Neural progenitor cell (in vitro differentiated cells): ENCODE results near the gene HMGXB4. TPM values are rescaled to one million over a fixed set of nuclear protein-coding genes. Genes with fewer than 3 reads are reported as not detected.

Source experiments
- DNase-seq: peaks from one replicate; pipeline ENCODE4 v3.0.0-alpha.2; 2016; ENCODE audit warnings: low spot score
- H2AFZ ChIP-seq: fragments of 200-600 bp; sonication (generic); replicated peaks from 2 replicates; pipeline ENCODE4 v1.6.1; 2016; ENCODE audit warnings: antibody characterized with exemption
- H3F3A ChIP-seq: fragments of 200-600 bp; sonication (generic); 2 replicates; pipeline ENCODE4 v1.6.1; 2016; ENCODE audit warnings: antibody characterized with exemption, low read depth
- H3K27ac ChIP-seq: fragments of 200-600 bp; sonication (generic); 2 replicates; pipeline ENCODE4 v1.5.1; 2016; ENCODE audit warnings: mild to moderate bottlenecking
- H3K27me3 ChIP-seq: fragments of 200-600 bp; sonication (generic); 2 replicates; pipeline ENCODE4 v1.6.1; 2016; ENCODE audit warnings: mild to moderate bottlenecking, moderate library complexity
- H3K36me3 ChIP-seq: fragments of 200-600 bp; sonication (generic); 2 replicates; pipeline ENCODE4 v1.5.1; 2016
- H3K4me1 ChIP-seq: fragments of 200-600 bp; sonication (generic); 2 replicates; pipeline ENCODE4 v1.6.1; 2016; ENCODE audit warnings: mixed run types
- H3K4me2 ChIP-seq: fragments of 200-600 bp; sonication (generic); 2 replicates; pipeline ENCODE4 v1.6.1; 2016
- H3K4me3 ChIP-seq: fragments of 200-600 bp; sonication (generic); 2 replicates; pipeline ENCODE4 v1.5.1; 2016
- H3K79me2 ChIP-seq: fragments of 200-600 bp; sonication (generic); 2 replicates; pipeline ENCODE4 v1.6.1; 2016; ENCODE audit warnings: low read depth
- H3K9ac ChIP-seq: fragments of 200-600 bp; sonication (generic); 2 replicates; pipeline ENCODE4 v1.6.1; 2016
- H3K9me3 ChIP-seq: fragments of 200-600 bp; sonication (generic); 2 replicates; pipeline ENCODE4 v1.5.1; 2016; ENCODE audit warnings: low read depth
- H4K20me1 ChIP-seq: fragments of 200-600 bp; sonication (generic); 2 replicates; pipeline ENCODE4 v1.6.1; 2016; ENCODE audit warnings: low read depth
- H3K27ac Mint-ChIP-seq: 3 replicates; pipeline ENCODE4 v1.8.0; 2021; ENCODE audit warnings: mixed read lengths
- H3K27me3 Mint-ChIP-seq: 2 replicates; pipeline ENCODE4 v1.8.0; 2022; ENCODE audit warnings: low read depth, mild to moderate bottlenecking, inconsistent platforms, moderate library complexity, mixed read lengths; ENCODE audit not compliant: insufficient read depth
- H3K36me3 Mint-ChIP-seq: 3 replicates; pipeline ENCODE4 v1.8.0; 2021; ENCODE audit warnings: mixed read lengths
- H3K4me1 Mint-ChIP-seq: 3 replicates; pipeline ENCODE4 v1.8.0; 2021; ENCODE audit warnings: mixed read lengths
- H3K4me3 Mint-ChIP-seq: 3 replicates; pipeline ENCODE4 v1.8.0; 2021; ENCODE audit warnings: mild to moderate bottlenecking, moderate library complexity, mixed read lengths
- H3K9me3 Mint-ChIP-seq: 3 replicates; pipeline ENCODE4 v1.8.0; 2020; ENCODE audit warnings: mixed read lengths
- CTCF ChIP-seq: fragments of 200-600 bp; sonication (generic); IDR thresholded peaks from 2 replicates; pipeline ENCODE4 v1.5.1; 2017; ENCODE audit warnings: antibody characterized with exemption, mild to moderate bottlenecking
- EZH2 ChIP-seq: fragments of 200-600 bp; sonication (generic); IDR thresholded peaks from 2 replicates; pipeline ENCODE4 v1.6.1; 2017; ENCODE audit warnings: antibody characterized with exemption, mild to moderate bottlenecking, moderate library complexity
- EZH2phosphoT487 ChIP-seq: fragments of 200-600 bp; sonication (generic); IDR thresholded peaks from 2 replicates; pipeline ENCODE4 v1.6.1; 2017; ENCODE audit warnings: antibody characterized with exemption
- total RNA-seq: library from RNA; depleted of rRNA; stranded (reverse); fragments of >200 nt; gene quantifications from 2 replicates; pipeline ENCODE4 v1.2.3, GENCODE V29; 2015; ENCODE audit warnings: low replicate concordance

The HMGXB4 gene
- total RNA-seq, 1 donor from 2014 or later = 55.9 TPM

DNA sequence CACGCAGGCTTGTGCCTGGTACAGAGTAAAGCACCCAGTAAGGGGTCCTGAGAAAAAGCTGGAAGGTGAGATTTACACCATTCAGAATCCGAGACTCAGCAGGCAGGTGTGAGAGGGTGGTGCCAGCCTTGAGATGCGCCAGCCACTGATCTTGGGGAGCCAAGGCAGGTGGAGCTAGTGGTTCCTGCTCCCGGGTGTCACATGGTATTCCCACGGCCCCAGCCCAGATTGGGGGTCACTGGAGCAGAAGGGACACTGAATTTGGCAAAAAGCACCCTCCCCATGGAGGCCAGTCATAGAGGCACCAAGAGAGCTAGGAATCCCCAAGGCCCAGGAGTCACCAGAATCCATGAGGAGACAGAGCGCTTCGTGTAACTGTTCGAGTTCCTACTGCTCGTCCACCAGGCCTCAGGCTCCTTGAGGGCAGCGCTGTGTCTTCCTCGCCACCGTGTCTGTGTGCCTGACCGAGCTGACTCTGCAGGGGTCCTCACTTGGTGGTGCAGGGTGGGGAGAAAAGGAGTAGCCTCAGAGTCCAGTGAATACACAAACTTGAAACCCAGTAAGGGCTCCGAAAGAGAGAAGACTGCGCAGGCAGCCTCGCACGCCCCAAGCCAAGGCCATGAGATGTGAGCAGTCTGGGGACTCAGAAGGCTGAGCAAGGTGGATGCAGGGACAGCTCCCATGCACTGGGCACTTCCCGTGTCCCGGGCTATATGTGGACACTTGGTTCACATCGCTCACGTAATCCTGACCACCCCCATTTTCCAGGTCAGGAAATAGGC, 70.6 kb downstream of the HMGXB4 start:
- Histone ChIP-seq H3K4me1 (no peaks in the 10 kb centered on the region), H3K4me3 (no peak overlapping the region), H3K9me3 (no peaks in the 10 kb centered on the region), H3F3A (no peaks in the 10 kb centered on the region), H3K79me2 (no peaks in the 10 kb centered on the region), H3K27ac (no peak overlapping the region), H3K9ac (no peak overlapping the region), H3K27me3 (no peaks in the 10 kb centered on the region), H3K36me3 (no peaks in the 10 kb centered on the region), H3K4me2 (no peak overlapping the region), H2AFZ (no peak overlapping the region), H4K20me1 (no peaks in the 10 kb centered on the region)
- Mint-ChIP-seq H3K9me3 (no peaks in the 10 kb centered on the region), H3K4me1 (no peaks in the 10 kb centered on the region), H3K27ac (no peak overlapping the region), H3K4me3 (no peak overlapping the region), H3K27me3 (peaks cover 3% of the 10 kb centered on the region), H3K36me3 (peaks cover 16% of the 10 kb centered on the region)
- DNase-seq = no peak
- TF ChIP-seq EZH2 (no peak), CTCF (no peak), EZH2phosphoT487 (no peak)

DNA sequence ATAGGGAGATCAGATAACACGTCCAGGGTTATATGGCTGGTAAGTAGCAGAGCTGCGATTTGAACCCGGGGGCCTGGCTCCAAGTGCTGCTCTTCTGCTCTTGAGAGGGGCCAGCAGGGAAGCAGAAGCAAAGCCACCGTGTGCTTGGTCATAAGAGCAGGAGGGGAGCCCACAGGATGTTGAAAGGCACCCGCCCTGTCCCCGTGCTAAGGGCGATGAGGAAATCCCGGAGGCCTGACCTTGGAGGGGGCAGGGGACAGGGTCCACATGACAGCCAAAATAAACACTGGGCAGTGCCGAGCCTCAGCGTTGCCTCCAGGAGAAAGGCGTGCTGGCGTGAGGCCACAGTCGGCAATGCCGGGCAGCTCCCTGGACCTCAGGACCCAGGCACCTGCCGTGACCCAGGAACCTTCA, 71.2 kb downstream of the HMGXB4 start:
- no peaks in the 10 kb centered on the region for H3K27me3 ChIP-seq
- Mint-ChIP-seq H3K4me3 (no peak overlapping the region), H3K27me3 (peaks cover 3% of the 10 kb centered on the region), H3K4me1 (no peaks in the 10 kb centered on the region), H3K27ac (no peak overlapping the region), H3K36me3 (peaks cover 12% of the 10 kb centered on the region), H3K9me3 (no peaks in the 10 kb centered on the region)
- DNase-seq = no peak
- no peak overlapping the region for H2AFZ ChIP-seq
- no peak overlapping the region for H3K4me2 ChIP-seq
- no peaks in the 10 kb centered on the region for H3K9me3 ChIP-seq
- no peaks in the 10 kb centered on the region for H3K36me3 ChIP-seq
- H4K20me1 ChIP-seq = no peaks in the 10 kb centered on the region
- H3K4me1 ChIP-seq = no peaks in the 10 kb centered on the region
- no peak for TF ChIP-seq EZH2phosphoT487
- no peak for TF ChIP-seq EZH2
- TF ChIP-seq CTCF = no peak
- H3K79me2 ChIP-seq = no peaks in the 10 kb centered on the region
- no peaks in the 10 kb centered on the region for H3F3A ChIP-seq
- no peak overlapping the region for H3K9ac ChIP-seq
- H3K4me3 ChIP-seq = no peak overlapping the region
- H3K27ac ChIP-seq = no peak overlapping the region

DNA sequence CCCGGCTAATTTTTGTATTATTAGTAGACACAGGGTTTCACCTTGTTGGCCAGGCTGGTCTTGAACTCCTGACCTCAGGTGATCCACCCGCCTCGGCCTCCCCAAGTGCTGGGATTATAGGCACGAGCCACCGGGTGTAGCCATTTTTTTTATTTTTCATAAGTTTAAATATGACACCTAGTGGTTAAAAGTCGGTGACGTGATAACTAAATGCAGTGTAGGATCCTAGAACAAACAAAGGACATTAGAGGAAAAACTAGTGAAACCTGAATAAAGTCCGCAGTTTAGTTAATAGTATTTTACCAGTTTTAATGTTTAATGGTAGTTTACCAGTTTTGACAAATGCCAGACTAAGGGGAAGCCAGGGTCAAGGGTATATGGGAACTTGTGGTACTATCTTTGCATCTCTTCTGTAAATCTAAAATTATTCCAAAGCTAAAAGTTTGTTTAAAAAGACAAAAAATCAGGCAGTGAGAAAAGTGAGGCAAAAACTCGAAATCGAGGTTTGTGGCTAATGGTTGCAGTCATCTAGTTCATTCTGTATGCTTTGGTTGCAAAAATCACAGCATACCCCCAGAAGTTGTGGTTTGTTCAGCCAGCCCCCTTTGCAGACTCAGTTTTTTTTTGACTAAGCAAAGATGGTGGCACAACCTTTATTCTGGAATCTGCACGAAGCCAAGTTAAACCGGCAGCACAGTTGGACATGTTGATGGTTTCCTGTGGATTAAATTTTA, 72.0 kb downstream of the HMGXB4 start:
- Histone ChIP-seq H3K9me3 (no peaks in the 10 kb centered on the region), H3K4me2 (no peak overlapping the region), H3K4me1 (no peaks in the 10 kb centered on the region), H4K20me1 (no peaks in the 10 kb centered on the region), H3K27ac (no peak overlapping the region), H3K79me2 (no peaks in the 10 kb centered on the region), H3K4me3 (no peak overlapping the region), H3K36me3 (no peaks in the 10 kb centered on the region), H3K27me3 (no peaks in the 10 kb centered on the region), H3F3A (no peaks in the 10 kb centered on the region), H2AFZ (no peak overlapping the region), H3K9ac (no peak overlapping the region)
- no peak for DNase-seq
- H3K4me1 Mint-ChIP-seq = peaks cover 4% of the 10 kb centered on the region
- H3K27me3 Mint-ChIP-seq = peaks cover 3% of the 10 kb centered on the region
- H3K36me3 Mint-ChIP-seq = peaks cover 14% of the 10 kb centered on the region
- TF ChIP-seq CTCF (no peak), EZH2 (no peak), EZH2phosphoT487 (no peak)
- no peak overlapping the region for H3K4me3 Mint-ChIP-seq
- H3K9me3 Mint-ChIP-seq = no peaks in the 10 kb centered on the region
- H3K27ac Mint-ChIP-seq = no peak overlapping the region
